GM12801 (cell line): ENCODE measurements around the gene CCDC12.

Experiments used
- TF ChIP-seq, protein P1 (sequence below): IDR thresholded peaks from one replicate; pipeline ENCODE4 v1.5.1; 2011; ENCODE audit warnings: control low read depth; ENCODE audit not compliant: insufficient read length; ENCODE audit errors: extremely low read depth

The CCDC12 gene

GRCh38 chr3:46986782-46987310 lies 10.3 kb upstream of the CCDC12 start:
- TF ChIP-seq, protein P1, sequence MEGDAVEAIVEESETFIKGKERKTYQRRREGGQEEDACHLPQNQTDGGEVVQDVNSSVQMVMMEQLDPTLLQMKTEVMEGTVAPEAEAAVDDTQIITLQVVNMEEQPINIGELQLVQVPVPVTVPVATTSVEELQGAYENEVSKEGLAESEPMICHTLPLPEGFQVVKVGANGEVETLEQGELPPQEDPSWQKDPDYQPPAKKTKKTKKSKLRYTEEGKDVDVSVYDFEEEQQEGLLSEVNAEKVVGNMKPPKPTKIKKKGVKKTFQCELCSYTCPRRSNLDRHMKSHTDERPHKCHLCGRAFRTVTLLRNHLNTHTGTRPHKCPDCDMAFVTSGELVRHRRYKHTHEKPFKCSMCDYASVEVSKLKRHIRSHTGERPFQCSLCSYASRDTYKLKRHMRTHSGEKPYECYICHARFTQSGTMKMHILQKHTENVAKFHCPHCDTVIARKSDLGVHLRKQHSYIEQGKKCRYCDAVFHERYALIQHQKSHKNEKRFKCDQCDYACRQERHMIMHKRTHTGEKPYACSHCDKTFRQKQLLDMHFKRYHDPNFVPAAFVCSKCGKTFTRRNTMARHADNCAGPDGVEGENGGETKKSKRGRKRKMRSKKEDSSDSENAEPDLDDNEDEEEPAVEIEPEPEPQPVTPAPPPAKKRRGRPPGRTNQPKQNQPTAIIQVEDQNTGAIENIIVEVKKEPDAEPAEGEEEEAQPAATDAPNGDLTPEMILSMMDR = no peak

DNA sequence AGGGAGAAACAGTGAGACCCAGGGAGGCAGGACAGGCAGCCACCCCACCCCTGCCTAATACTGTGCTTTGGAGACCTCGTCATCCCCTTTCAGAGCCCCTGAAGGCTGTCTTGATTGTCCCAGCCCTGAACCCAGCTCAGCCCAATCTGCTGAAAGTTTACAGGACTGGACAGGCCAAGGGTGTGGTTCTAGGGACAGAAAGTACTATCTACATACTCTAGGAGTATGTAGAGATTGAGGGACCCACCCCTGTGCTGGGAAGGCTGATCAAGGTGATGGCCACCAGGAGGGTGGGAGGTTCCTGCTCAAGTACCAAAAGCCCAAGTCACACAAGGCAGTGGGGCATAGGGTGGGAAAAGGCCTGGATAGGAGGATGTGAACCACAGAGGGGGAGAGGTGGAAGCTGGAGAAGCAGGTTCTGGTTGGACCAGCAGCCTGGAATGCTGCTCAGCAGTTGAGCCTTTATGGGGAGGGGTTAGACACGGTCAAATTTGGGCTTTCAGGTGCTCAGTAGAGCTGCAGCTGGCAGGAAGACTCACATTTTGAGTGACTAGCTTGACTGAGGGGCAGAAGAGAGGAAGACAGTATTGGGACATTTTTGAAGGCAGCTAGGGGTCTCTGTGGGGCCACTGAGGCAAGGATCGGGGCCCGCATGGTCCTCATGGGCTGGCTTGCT lies 9.6 kb upstream of the CCDC12 start:
- TF ChIP-seq, protein P1 = no peak

- TF ChIP-seq, protein P1 = no peak
Observed at GRCh38 chr3:46985588-46985987, 9.0 kb upstream of the CCDC12 start.

DNA sequence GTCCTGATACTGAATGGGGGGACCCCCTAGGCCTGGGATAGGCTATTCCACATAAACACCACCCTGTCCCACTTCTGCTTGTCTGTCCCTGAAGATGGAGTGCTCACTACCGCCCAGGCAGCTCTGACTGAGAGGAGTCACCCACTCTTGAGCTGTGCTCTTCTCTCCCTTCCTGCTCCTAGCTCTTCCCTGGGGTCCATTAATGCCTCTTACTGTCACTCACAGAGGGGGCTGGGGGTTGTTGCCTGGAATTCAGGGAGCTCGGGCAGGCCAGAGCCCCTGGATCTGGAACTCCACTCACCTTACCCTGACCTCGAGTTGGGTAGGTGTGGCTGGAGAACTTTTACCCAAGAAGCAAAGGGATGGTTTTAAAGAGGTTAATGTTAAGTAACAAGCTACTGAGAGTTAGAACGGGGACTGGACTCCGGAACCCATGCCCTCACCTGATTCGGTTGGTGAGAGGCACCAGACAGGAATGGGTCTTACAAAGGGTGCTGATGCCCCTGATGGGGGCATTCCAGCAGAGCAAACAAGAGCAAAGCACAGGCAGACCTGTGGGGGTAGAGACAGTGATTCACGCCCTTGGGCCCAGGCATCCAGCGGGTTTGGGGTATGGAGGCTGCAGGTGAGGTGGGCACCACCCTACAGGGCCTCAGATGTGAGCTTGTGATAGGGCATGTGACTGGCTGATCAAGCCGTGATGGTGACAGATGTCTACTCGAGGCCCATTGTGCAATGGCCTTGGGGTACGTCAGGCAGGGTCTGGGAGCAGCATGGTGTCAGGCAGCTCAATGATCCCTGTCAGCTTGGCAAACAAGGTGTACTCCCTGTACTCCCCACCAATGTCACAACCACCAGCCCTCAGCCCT lies 8.3 kb upstream of the CCDC12 start:
- TF ChIP-seq, protein P1 = no peak

GRCh38 chr3:46982546-46982945 lies 6.0 kb upstream of the CCDC12 start:
- TF ChIP-seq, protein P1 = no peak

GRCh38 chr3:46981932-46982471 lies 5.5 kb upstream of the CCDC12 start:
- TF ChIP-seq, protein P1 = no peak

GRCh38 chr3:46979958-46980497 lies 3.5 kb upstream of the CCDC12 start:
- TF ChIP-seq, protein P1 = no peak
